Smooth muscle cell (in vitro differentiated cells): Measurements from ENCODE around the gene ENKD1. TPM values are rescaled to one million over a fixed set of nuclear protein-coding genes. Genes with fewer than 3 reads are reported as not detected.

Source experiments
- DNase-seq: peaks from one replicate; lab custom pipeline; 2025; ENCODE audit not compliant: unreplicated experiment; lab: John Stamatoyannopoulos, UW
- H2AFZ ChIP-seq: fragments of 200-600 bp; sonication (generic); 2 replicates; pipeline ENCODE4 v1.6.0; 2016; ENCODE audit warnings: antibody characterized with exemption, low read depth, mild to moderate bottlenecking
- H3F3A ChIP-seq: fragments of 200-600 bp; sonication (generic); 2 replicates; pipeline ENCODE4 v1.6.0; 2017; ENCODE audit warnings: antibody characterized with exemption, low read depth
- H3K27ac ChIP-seq: fragments of 200-600 bp; sonication (generic); 2 replicates; pipeline ENCODE4 v1.5.1; 2016; ENCODE audit warnings: low read depth, mild to moderate bottlenecking
- H3K27me3 ChIP-seq: fragments of 200-600 bp; sonication (generic); 2 replicates; pipeline ENCODE4 v1.6.1; 2016; ENCODE audit warnings: low read depth, mild to moderate bottlenecking
- H3K36me3 ChIP-seq: fragments of 200-600 bp; sonication (generic); 2 replicates; pipeline ENCODE4 v1.5.1; 2016; ENCODE audit warnings: low read depth
- H3K4me1 ChIP-seq: fragments of 200-600 bp; sonication (generic); 2 replicates; pipeline ENCODE4 v1.5.1; 2016; ENCODE audit warnings: low read depth
- H3K4me2 ChIP-seq: fragments of 200-600 bp; sonication (generic); 2 replicates; pipeline ENCODE4 v1.6.0; 2016; ENCODE audit warnings: mild to moderate bottlenecking
- H3K4me3 ChIP-seq: fragments of 200-600 bp; sonication (generic); 2 replicates; pipeline ENCODE4 v1.5.1; 2016; ENCODE audit warnings: mild to moderate bottlenecking
- H3K79me2 ChIP-seq: fragments of 200-600 bp; sonication (generic); 2 replicates; pipeline ENCODE4 v1.6.0; 2016; ENCODE audit warnings: low read depth, mild to moderate bottlenecking
- H3K9ac ChIP-seq: fragments of 200-600 bp; sonication (generic); 2 replicates; pipeline ENCODE4 v1.6.0; 2016; ENCODE audit warnings: low read depth
- H3K9me3 ChIP-seq: fragments of 200-600 bp; sonication (generic); replicated peaks from 2 replicates; pipeline ENCODE4 v1.5.1; 2016; ENCODE audit warnings: low read depth
- H4K20me1 ChIP-seq: fragments of 200-600 bp; sonication (generic); 2 replicates; pipeline ENCODE4 v1.6.0; 2016; ENCODE audit warnings: low read depth
- WGBS: methylation state at CpG from one replicate; pipeline ENCODE4 v1.1.7; 2016; ENCODE audit warnings: low lambda C conversion rate; 5-methylcytosine and 5-hydroxymethylcytosine counted together
- polyA plus RNA-seq: library from polyadenylated mRNA; unstranded; fragments of >200 nt; fragmentation: Nextera tagmentation; extraction: Ambion mirVana; gene quantifications from 2 replicates; pipeline ENCODE4 v1.2.1, GENCODE V29; 2016
- total RNA-seq: library from RNA; depleted of rRNA; stranded (reverse); fragments of >200 nt; gene quantifications from 2 replicates; pipeline ENCODE4 v1.2.3, GENCODE V29; 2014
- TF ChIP-seq, protein P1 (sequence below): fragments of 200-600 bp; sonication (generic); IDR thresholded peaks from 2 replicates; pipeline ENCODE4 v1.5.1; 2017; ENCODE audit warnings: borderline replicate concordance, mild to moderate bottlenecking, antibody characterized with exemption; ENCODE audit not compliant: insufficient read depth, poor library complexity, severe bottlenecking

Gene ENKD1
- total and polyA plus RNA-seq, 2 experiments from 2014 or later: 9.8 to 14.2 TPM

DNA sequence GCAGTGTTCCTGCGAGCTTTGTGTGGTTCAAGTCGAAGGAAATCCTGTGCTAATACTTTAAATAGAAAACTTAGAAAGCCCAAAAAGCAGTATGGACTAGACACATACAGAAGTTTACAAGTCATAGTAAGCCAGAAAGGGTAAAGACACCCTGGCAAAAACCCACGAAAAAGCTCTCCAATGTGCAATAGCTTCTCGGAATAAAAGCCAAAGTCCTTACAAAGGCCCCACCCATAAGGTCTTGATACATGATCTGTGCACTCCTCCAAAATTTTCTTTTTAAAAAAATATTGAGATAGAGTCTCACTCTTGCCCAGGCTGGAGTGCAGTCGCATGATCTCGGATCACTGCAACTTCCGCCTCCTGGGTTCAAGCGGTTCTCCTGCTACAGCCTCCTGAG, 10.4 kb upstream of the ENKD1 start:
- TF ChIP-seq, protein P1, sequence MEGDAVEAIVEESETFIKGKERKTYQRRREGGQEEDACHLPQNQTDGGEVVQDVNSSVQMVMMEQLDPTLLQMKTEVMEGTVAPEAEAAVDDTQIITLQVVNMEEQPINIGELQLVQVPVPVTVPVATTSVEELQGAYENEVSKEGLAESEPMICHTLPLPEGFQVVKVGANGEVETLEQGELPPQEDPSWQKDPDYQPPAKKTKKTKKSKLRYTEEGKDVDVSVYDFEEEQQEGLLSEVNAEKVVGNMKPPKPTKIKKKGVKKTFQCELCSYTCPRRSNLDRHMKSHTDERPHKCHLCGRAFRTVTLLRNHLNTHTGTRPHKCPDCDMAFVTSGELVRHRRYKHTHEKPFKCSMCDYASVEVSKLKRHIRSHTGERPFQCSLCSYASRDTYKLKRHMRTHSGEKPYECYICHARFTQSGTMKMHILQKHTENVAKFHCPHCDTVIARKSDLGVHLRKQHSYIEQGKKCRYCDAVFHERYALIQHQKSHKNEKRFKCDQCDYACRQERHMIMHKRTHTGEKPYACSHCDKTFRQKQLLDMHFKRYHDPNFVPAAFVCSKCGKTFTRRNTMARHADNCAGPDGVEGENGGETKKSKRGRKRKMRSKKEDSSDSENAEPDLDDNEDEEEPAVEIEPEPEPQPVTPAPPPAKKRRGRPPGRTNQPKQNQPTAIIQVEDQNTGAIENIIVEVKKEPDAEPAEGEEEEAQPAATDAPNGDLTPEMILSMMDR: no peak
- H3K27me3 ChIP-seq: no peaks in the 10 kb centered on the region
- 88% methylated on average over 8 of the region's 8 CpGs for WGBS

DNA sequence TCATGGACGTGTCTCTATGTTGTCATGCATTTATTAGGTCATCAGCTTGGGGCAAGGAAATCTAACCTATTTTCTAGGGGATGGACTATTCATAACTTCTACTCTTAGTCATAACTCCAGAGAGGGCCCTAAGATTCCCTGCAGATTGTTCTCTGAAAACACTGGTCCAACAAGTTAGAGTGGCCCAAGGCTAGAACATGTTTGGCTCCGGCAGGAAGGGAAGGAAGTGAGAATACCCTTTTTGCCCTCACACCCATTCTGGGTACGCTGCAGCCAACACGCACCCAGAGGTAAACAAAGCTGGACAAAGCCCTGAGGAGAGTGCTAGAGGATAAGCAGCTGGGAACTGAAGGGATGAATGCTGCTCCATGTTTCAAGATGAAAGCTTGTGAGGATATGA, 10.0 kb upstream of the ENKD1 start:
- no peaks in the 10 kb centered on the region for H3K27me3 ChIP-seq
- H3K79me2 ChIP-seq: no peaks in the 10 kb centered on the region
- WGBS: 67% methylated on average over 4 of the region's 4 CpGs
- peak overlapping the region; percentile 63 for H3K27ac ChIP-seq
- no peaks in the 10 kb centered on the region for H4K20me1 ChIP-seq
- H3K4me2 ChIP-seq: no peak overlapping the region
- no peaks in the 10 kb centered on the region for H3F3A ChIP-seq
- TF ChIP-seq, protein P1: no peak
- H3K9ac ChIP-seq: no peak overlapping the region
- H3K9me3 ChIP-seq: no peaks in the 10 kb centered on the region
- no peaks in the 10 kb centered on the region for H3K36me3 ChIP-seq
- no peak overlapping the region for H3K4me3 ChIP-seq
- no peak for DNase-seq
- no peaks in the 10 kb centered on the region for H3K4me1 ChIP-seq
- no peak overlapping the region for H2AFZ ChIP-seq

More for the DNA sequence above, 10.4 kb upstream of the ENKD1 start:
- Histone ChIP-seq H3K4me3 (no peak overlapping the region), H3K9me3 (no peaks in the 10 kb centered on the region), H3F3A (no peaks in the 10 kb centered on the region), H3K4me2 (no peak overlapping the region), H3K36me3 (no peaks in the 10 kb centered on the region), H3K27ac (peak overlapping the region; percentile 63), H4K20me1 (no peaks in the 10 kb centered on the region), H3K4me1 (no peaks in the 10 kb centered on the region), H3K79me2 (no peaks in the 10 kb centered on the region), H2AFZ (no peak overlapping the region), H3K9ac (no peak overlapping the region)
- no peak for DNase-seq

DNA sequence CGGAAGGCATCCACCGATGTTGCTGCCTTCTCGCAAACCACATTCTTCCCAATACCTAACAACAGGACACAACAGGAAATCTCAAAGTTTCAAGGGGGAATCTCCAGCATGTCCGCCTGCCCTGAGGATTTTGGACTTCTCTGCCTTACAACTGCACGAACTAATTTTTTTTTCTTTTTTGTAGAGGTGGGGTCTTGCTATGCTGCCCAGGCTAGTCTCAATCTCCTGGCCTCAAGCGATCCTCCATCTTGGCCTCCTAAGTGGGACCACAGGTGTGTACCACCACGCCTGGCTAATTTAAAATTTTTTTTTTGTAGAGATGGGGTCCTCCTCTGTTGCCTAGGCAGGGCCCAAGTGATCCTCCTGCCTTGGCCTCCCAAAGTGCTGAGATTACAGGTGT, 9.4 kb upstream of the ENKD1 start:
- Histone ChIP-seq H4K20me1 (no peaks in the 10 kb centered on the region), H3K9ac (no peak overlapping the region), H2AFZ (no peak overlapping the region), H3K36me3 (no peaks in the 10 kb centered on the region), H3K27ac (peak overlapping the region; percentile 63), H3K9me3 (no peaks in the 10 kb centered on the region), H3K4me3 (no peak overlapping the region), H3K4me2 (no peak overlapping the region), H3K27me3 (no peaks in the 10 kb centered on the region), H3K79me2 (no peaks in the 10 kb centered on the region), H3F3A (no peaks in the 10 kb centered on the region), H3K4me1 (no peaks in the 10 kb centered on the region)
- no peak for DNase-seq
- TF ChIP-seq, protein P1: no peak
- WGBS: 96% methylated on average over 7 of the region's 7 CpGs

DNA sequence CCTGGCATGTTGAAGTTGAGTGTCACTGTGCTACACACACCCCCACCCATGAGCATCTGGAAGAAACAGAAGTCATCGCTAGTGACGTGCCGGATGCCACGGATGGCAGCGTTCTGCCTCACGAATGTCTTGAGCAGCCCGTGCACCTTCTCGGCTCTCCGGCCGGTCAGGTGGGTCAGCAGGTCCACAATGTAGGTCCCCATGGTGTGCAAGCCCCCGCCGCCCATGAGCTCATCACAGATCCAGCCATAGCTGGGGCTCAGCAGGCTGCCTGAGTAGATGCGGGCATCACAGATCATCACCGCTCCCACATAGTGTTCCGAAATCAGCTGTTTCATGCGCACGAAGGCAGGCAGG, 9.0 kb upstream of the ENKD1 start:
- Histone ChIP-seq H3K27ac (no peak overlapping the region), H3K9ac (no peak overlapping the region), H4K20me1 (no peaks in the 10 kb centered on the region), H3K9me3 (no peaks in the 10 kb centered on the region), H3F3A (no peaks in the 10 kb centered on the region), H3K79me2 (no peaks in the 10 kb centered on the region), H3K4me1 (no peaks in the 10 kb centered on the region), H2AFZ (no peak overlapping the region), H3K4me2 (no peak overlapping the region), H3K27me3 (no peaks in the 10 kb centered on the region), H3K4me3 (no peak overlapping the region), H3K36me3 (no peaks in the 10 kb centered on the region)
- WGBS: 98% methylated on average over 17 of the region's 17 CpGs
- no peak for DNase-seq
- TF ChIP-seq, protein P1: no peak
